Inflammatory macrophage (primary cell): ENCODE data around the gene OSBPL3.
"Not testable (repeated sequence)": the region's sequence is repeated elsewhere in the genome, so short reads cannot be mapped to it uniquely, and the experiment has no call there.

Experiments
- DNase-seq, 2 donors: peaks; one replicate each; pipeline ENCODE4 v3.0.0-alpha.2; 2020 to 2022

OSBPL3 gene

GRCh38 chr7:24825931-24826661 is 153.9 kb downstream of the OSBPL3 start:
- peak; percentile 2 to 13 for DNase-seq

GRCh38 chr7:24825381-24825794 is 154.6 kb downstream of the OSBPL3 start:
- DNase-seq: peak; percentile 15 to 25

- no peak for DNase-seq
Observed at GRCh38 chr7:24824896-24825295, 155.1 kb downstream of the OSBPL3 start.

- DNase-seq: no peak
Observed at GRCh38 chr7:24824400-24824799, 155.6 kb downstream of the OSBPL3 start.

GRCh38 chr7:24821754-24822054 is 158.3 kb downstream of the OSBPL3 start:
- no peak for DNase-seq

GRCh38 chr7:24821045-24821753 is 158.8 kb downstream of the OSBPL3 start:
- DNase-seq: peak; percentile 86

- peak; percentile 73 to 75 for DNase-seq
Observed at GRCh38 chr7:24820730-24821044, 159.3 kb downstream of the OSBPL3 start.

- DNase-seq: peak; percentile 89
Observed at GRCh38 chr7:24819916-24820689, 159.9 kb downstream of the OSBPL3 start.

GRCh38 chr7:24817339-24817738 is 162.6 kb downstream of the OSBPL3 start:
- no peak for DNase-seq

GRCh38 chr7:24816868-24817267 is 163.1 kb downstream of the OSBPL3 start:
- DNase-seq: no peak

GRCh38 chr7:24812305-24812945 is 167.6 kb downstream of the OSBPL3 start:
- DNase-seq: peak; percentile 56 to 60

- no peak for DNase-seq
Observed at GRCh38 chr7:24808518-24808917, 171.5 kb downstream of the OSBPL3 start.

GRCh38 chr7:24802300-24802699 is 177.7 kb downstream of the OSBPL3 start:
- DNase-seq: no peak

- no peak for DNase-seq
Observed at GRCh38 chr7:24801883-24802282, 178.1 kb downstream of the OSBPL3 start.

- no peak for DNase-seq
Observed at GRCh38 chr7:24800667-24801066, 179.3 kb downstream of the OSBPL3 start.

- no peak for DNase-seq
Observed at GRCh38 chr7:24800073-24800472, 179.9 kb downstream of the OSBPL3 start.

GRCh38 chr7:24799506-24799905 is 180.5 kb downstream of the OSBPL3 start:
- no peak for DNase-seq

- no peak for DNase-seq
Observed at GRCh38 chr7:24798261-24798660, 181.7 kb downstream of the OSBPL3 start.

- no peak for DNase-seq
Observed at GRCh38 chr7:24797270-24797669, 182.7 kb downstream of the OSBPL3 start.

GRCh38 chr7:24795407-24795767 is 184.6 kb downstream of the OSBPL3 start:
- DNase-seq: no peak

GRCh38 chr7:24794751-24795406 is 185.1 kb downstream of the OSBPL3 start:
- DNase-seq: not testable (repeated sequence)

GRCh38 chr7:24793982-24794648 is 185.9 kb downstream of the OSBPL3 start:
- peak in 1 of 2 donors; percentile 7 for DNase-seq
